PC-3 (cell line): ENCODE results near the gene ANKRD53.

Experiments used
- EZH2phosphoT487 ChIP-seq: fragments of 300-600 bp; sonication (generic); IDR thresholded peaks from 2 replicates; pipeline ENCODE4 v1.6.1; 2018; ENCODE audit warnings: mild to moderate bottlenecking, antibody characterized with exemption, low read length, borderline replicate concordance
- TF ChIP-seq, protein P1 (sequence below): fragments of 300-600 bp; sonication (generic); conservative IDR thresholded peaks from 2 replicates; pipeline ENCODE4 v1.5.1; 2017; ENCODE audit warnings: antibody characterized with exemption, low read depth, mild to moderate bottlenecking, low read length

- TF ChIP-seq, protein P1, sequence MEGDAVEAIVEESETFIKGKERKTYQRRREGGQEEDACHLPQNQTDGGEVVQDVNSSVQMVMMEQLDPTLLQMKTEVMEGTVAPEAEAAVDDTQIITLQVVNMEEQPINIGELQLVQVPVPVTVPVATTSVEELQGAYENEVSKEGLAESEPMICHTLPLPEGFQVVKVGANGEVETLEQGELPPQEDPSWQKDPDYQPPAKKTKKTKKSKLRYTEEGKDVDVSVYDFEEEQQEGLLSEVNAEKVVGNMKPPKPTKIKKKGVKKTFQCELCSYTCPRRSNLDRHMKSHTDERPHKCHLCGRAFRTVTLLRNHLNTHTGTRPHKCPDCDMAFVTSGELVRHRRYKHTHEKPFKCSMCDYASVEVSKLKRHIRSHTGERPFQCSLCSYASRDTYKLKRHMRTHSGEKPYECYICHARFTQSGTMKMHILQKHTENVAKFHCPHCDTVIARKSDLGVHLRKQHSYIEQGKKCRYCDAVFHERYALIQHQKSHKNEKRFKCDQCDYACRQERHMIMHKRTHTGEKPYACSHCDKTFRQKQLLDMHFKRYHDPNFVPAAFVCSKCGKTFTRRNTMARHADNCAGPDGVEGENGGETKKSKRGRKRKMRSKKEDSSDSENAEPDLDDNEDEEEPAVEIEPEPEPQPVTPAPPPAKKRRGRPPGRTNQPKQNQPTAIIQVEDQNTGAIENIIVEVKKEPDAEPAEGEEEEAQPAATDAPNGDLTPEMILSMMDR, result no peak
- TF ChIP-seq EZH2phosphoT487, result no peak
Measured at GRCh38 chr2:70941701-70942100, 36.7 kb upstream of the ANKRD53 start.
